IPS DF 4.7 (cell line): Measurements from ENCODE around the gene PAFAH1B1.
"Not testable (repeated sequence)": the region's sequence is repeated elsewhere in the genome, so short reads cannot be mapped to it uniquely, and the experiment has no call there.

Source experiments
- DNase-seq: peaks from one replicate; pipeline ENCODE4 v3.0.0-alpha.2; 2013; ENCODE audit warnings: low spot score; ENCODE audit errors: extremely low read depth

PAFAH1B1 gene

GRCh38 chr17:2635675-2636074, 42.2 kb downstream of the PAFAH1B1 start:
- no peak for DNase-seq

GRCh38 chr17:2636169-2636930, 42.9 kb downstream of the PAFAH1B1 start:
- no peak for DNase-seq

DNA sequence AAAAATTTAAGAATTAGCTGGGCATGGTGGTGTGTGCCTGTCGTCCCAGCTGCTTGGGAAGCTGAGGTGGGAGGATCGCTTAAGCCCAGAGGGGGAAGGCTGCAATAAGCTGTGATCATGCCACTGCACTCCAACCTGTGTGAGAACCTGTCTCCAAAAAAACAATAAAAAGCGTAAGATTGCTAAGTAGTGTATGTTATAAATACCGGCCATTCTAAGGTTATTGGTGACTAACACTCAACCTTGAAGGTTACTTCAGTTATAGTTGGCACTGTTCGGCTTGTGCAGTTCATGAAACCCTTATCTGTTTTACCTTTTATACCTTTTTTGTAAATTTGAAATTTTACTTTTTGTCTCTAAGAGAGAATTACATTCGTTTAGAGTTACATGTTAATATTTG, 44.0 kb downstream of the PAFAH1B1 start:
- DNase-seq = no peak

DNA sequence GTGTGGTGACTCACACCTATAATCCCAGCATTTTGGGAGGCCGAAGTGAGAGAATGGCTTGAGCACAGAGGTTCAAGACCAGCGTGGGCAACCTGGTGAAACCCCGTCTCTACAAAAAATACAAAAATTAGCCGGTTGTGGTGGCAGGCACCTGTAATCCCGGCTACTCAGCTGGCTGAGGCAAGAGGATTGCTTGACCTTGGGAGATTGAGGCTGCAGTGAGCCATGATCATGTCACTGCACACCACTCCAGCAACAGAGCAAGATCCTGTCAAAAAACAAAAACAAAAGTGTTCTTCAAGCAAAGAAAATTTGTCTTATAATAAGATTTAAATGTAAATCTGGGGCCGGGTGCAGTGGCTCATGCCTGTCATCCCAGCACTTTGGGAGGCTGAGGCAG, 51.5 kb downstream of the PAFAH1B1 start:
- DNase-seq = no peak

DNA sequence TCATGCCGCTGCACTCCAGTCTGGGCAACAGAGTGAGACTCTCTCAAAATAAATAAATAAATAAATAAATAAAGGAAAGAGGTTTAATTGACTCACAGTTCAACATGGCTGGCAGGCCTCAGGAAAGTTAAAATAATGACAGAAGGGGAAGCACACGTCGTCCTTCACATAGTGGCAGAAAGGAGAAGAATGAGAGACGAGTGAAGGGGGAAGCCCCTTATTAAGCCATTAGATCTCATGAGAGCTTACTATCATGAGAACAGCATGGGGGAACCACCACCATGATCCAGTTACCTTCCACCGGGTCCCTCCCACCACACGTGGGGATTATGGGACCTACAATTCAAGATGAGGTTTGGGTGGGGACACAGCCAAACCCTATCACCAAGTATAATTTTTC, 54.5 kb downstream of the PAFAH1B1 start:
- no peak for DNase-seq

- no peak for DNase-seq
Measured at GRCh38 chr17:2649191-2649590, 55.7 kb downstream of the PAFAH1B1 start.

DNA sequence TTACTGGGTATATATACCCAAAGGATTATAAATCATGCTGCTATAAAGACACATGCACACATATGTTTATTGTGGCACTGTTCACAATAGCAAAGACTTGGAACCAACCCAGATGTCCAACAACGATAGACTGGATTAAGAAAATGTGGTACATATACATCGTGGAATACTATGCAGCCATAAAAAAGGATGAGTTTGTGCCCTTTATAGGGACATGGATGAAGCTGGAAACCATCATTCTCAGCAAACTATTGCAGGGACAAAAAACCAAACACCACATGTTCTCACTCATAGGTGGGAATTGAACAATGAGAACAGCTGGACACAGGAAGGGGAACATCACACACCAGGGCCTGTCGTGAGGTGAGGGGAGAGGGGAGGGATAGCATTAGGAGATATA, 59.5 kb downstream of the PAFAH1B1 start:
- not testable (repeated sequence) for DNase-seq

- no peak for DNase-seq
Measured at GRCh38 chr17:2655546-2655945, 62.1 kb downstream of the PAFAH1B1 start.

GRCh38 chr17:2656283-2656682, 62.8 kb downstream of the PAFAH1B1 start:
- no peak for DNase-seq

DNA sequence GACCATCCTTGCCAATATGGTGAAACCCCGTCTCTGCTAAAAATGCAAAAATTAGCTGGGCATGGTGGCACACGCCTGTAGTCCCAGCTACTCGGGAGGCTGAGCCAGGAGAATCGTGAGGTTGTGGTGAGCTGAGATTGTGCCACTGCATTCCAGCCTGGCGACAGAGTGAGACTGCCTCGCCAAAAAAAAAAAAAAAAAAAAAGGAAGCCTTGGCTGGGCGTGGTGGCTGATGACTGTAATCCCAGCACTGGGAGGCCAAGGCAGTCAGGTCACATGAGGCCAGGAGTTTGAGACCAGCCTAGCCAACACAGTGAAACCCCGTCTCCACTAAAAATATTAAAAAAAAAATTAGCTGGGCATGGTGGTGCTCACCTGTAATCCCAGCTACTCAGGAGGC, 65.9 kb downstream of the PAFAH1B1 start:
- DNase-seq = not testable (repeated sequence)

GRCh38 chr17:2660410-2660809, 67.0 kb downstream of the PAFAH1B1 start:
- DNase-seq = not testable (repeated sequence)

DNA sequence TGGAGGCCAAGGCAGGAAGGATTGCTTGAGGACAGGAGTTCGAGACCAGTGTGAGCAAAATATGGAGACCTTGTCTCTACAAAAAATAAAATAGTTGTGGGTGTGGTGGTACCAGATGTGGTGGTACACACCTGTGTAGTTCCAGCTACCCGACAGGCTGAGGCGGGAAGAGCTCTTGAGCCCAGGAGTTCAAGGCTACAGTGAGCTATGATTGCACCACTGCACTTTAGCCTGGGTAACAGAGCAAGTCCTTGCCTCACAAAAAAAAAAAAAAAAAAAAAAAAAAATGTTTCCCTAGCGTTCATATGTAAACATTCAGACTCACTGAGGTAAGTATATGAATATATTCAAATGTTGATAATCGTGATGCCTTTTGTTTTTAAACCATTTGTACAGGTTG, 78.6 kb downstream of the PAFAH1B1 start:
- DNase-seq = no peak

DNA sequence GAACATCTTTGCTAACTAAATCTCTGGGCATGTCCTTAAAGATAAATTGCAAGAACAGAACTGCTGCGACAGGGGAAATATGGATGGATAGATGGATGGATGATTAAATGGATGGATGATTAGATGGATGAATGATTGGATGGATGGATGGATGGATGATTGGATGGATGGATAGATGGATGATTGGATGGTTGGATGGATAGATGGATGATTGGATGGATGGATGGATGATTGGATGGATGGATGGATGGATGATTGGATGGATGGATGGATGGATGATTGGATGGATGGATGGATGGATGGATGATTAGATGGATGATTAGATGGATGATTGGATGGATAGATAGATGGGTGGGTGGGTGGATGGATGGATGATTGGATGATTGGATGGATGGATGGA, 85.8 kb downstream of the PAFAH1B1 start:
- DNase-seq = not testable (repeated sequence)

- no peak for DNase-seq
Measured at GRCh38 chr17:2680961-2681360, 87.5 kb downstream of the PAFAH1B1 start.

- DNase-seq = no peak
Measured at GRCh38 chr17:2681650-2682049, 88.2 kb downstream of the PAFAH1B1 start.

- no peak for DNase-seq
Measured at GRCh38 chr17:2682176-2682938, 88.9 kb downstream of the PAFAH1B1 start.

DNA sequence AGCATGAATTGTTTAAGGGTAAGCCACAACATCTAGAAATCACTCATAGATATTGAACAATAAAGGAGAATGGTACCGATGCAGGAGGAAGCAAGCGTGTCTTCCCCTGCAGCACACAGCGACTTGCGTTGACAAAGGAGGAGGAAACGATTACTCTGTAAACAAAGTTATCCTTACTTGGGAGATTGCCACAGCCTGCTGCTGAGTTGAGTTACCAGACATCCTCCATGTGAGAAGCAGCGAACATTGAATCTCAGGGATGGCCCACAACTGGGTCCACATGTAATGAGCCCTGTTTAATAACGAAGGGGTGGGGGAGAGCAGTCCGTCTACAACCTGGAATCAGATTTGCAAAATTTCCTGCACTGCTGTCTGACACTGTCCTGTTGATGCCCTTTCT, 90.5 kb downstream of the PAFAH1B1 start:
- DNase-seq = no peak

DNA sequence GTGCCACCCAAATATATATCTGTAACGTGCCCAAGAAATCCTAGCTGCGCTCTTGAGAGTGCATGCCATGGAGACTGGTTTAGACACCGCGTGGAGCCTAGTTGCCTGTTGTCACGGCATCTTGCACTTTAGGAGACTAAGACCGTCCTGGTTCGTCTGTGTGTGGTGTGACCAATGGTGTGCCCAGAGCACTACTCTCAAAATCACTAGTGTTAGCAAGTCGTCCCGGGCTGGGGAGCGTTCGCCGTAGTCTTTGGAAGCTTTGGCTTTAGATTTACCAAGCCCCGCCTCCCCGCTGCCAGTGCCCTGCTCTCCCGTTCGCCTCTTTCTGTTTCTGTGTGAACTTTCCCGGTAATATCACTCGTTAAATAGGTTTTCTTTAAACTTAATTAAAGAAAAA, 91.1 kb downstream of the PAFAH1B1 start:
- DNase-seq = no peak

- DNase-seq = no peak
Measured at GRCh38 chr17:2685696-2686095, 92.2 kb downstream of the PAFAH1B1 start.

DNA sequence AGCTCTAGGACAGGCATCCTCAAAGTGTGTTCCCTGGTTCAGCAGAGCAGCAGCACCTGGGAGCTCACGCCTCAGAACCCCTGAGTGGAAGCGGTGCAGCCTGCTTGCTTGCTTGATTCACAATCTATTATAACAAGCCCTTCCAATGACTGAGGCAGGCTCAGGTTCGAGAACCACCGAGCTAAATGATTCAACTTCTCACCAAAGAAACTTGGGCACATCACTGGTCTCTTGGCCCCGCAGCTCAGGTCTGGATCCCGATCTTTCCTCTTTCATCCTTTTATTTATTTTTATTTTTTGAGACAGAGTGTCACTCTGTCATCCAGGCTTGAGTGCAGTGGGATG, 93.6 kb downstream of the PAFAH1B1 start:
- DNase-seq = no peak

GRCh38 chr17:2688351-2689342, 95.2 kb downstream of the PAFAH1B1 start:
- no peak for DNase-seq
